Left lung (tissue), 10 donors: Measurements from ENCODE around the gene IMMP2L. TPM values are rescaled to one million over a fixed set of nuclear protein-coding genes. Genes with fewer than 3 reads are reported as not detected.

Source experiments
- ATAC-seq: fragments of 200-7000 bp; cut with Tn5 transposase; one replicate; pipeline ENCODE4 v1.9.1; 2020; ENCODE audit warnings: moderate library complexity
- DNase-seq, 4 donors: peaks; one replicate each; pipeline ENCODE4 v3.0.0-alpha.2; 2013 to 2020
- H3K27ac ChIP-seq, 2 donors: fragments of 200-600 bp; sonication (generic) in 1 of 2; one replicate each; pipeline versions ENCODE4 v1.5.0 to v1.8.0; 2020 to 2021
- H3K27me3 ChIP-seq, 2 donors: fragments of 200-600 bp; sonication (generic) in 1 of 2; one replicate each; pipeline versions ENCODE4 v1.5.0 to v1.8.0; 2020 to 2021
- H3K36me3 ChIP-seq, 2 donors: fragments of 200-600 bp; sonication (generic) in 1 of 2; one replicate each; pipeline versions ENCODE4 v1.5.0 to v1.8.0; 2020 to 2021
- H3K4me1 ChIP-seq, 2 donors: fragments of 200-600 bp; one replicate each; pipeline ENCODE4 v1.8.0; 2021
- H3K4me3 ChIP-seq, 2 donors: fragments of 200-600 bp; sonication (generic) in 1 of 2; one replicate each; pipeline versions ENCODE4 v1.5.0 to v1.8.0; 2020 to 2021; ENCODE audit warnings: mild to moderate bottlenecking in 1 of 2
- H3K9me3 ChIP-seq, 2 donors: fragments of 200-600 bp; sonication (generic) in 1 of 2; one replicate each; pipeline versions ENCODE4 v1.5.0 to v1.8.0; 2020 to 2021
- CTCF ChIP-seq, 2 donors: fragments of 200-600 bp; sonication (generic) in 1 of 2; IDR thresholded peaks; one replicate each; pipeline versions ENCODE4 v1.5.0 to v1.8.0; 2021; ENCODE audit warnings: antibody characterized with exemption in 2 of 2
- intact Hi-C, 2 donors: fragments of 100-400 bp; cut with DNase I; formaldehyde crosslinking; loops; one replicate each; pipeline versions ENCODE4 v1.11.2 to v1.14.2; 2022
- polyA plus RNA-seq, 6 donors: library from polyadenylated mRNA; unstranded; fragments of 120-200 nt; gene quantifications; one replicate each; pipeline ENCODE4 v1.2.1, GENCODE V29; 2013; ENCODE audit not compliant: insufficient read length in 6 of 6
- total RNA-seq, 2 donors: library from RNA; stranded (reverse); fragmentation: NEBNext Ultra II Directional; extraction: Animal tissue kit (Norgen Biotek cat#: 25700); gene quantifications; one replicate each; pipeline ENCODE4 v1.2.1, GENCODE V29; 2021
- donor health status: DM: no; HTN: yes; CAD: no.
- donor health status: DM: no; HTN: no; CAD: no.

Gene IMMP2L
- total and polyA plus RNA-seq, 8 donors: 10.3 to 30.1 (median 25.7) TPM

- ATAC-seq (no peak), DNase-seq (no peak)
- Histone ChIP-seq H3K36me3 (no peaks in the 10 kb centered on the region), H3K4me3 (no peak overlapping the region), H3K9me3 (no peaks in the 10 kb centered on the region), H3K27ac (no peak overlapping the region), H3K27me3 (no peaks in the 10 kb centered on the region), H3K4me1 (peaks cover 0 to 6% of the 10 kb centered on the region in 2 donors)
- TF ChIP-seq CTCF (IDR thresholded peaks at IDR 0.05): no peak
- intact Hi-C loops: no loop called here
Measured at GRCh38 chr7:110948280-110948679, 614.0 kb downstream of the IMMP2L start.

GRCh38 chr7:110947408-110947807 is 614.9 kb downstream of the IMMP2L start:
- DNase-seq (no peak), ATAC-seq (no peak)
- no peak for TF ChIP-seq CTCF (IDR thresholded peaks at IDR 0.05)
- H3K27me3 ChIP-seq: no peaks in the 10 kb centered on the region
- H3K9me3 ChIP-seq: no peaks in the 10 kb centered on the region
- no peak overlapping the region for H3K4me3 ChIP-seq
- intact Hi-C loops: no loop called here
- no peak overlapping the region for H3K27ac ChIP-seq
- peaks cover 0 to 6% of the 10 kb centered on the region in 2 donors for H3K4me1 ChIP-seq
- no peaks in the 10 kb centered on the region for H3K36me3 ChIP-seq

GRCh38 chr7:110944966-110945644 is 617.2 kb downstream of the IMMP2L start:
- no peak for TF ChIP-seq CTCF (IDR thresholded peaks at IDR 0.05)
- ATAC-seq: no peak
- intact Hi-C loops: no loop called here
- no peak for DNase-seq
- H3K27ac ChIP-seq: no peak overlapping the region
- H3K4me3 ChIP-seq: no peak overlapping the region
- no peaks in the 10 kb centered on the region for H3K27me3 ChIP-seq
- no peaks in the 10 kb centered on the region for H3K9me3 ChIP-seq
- H3K36me3 ChIP-seq: no peaks in the 10 kb centered on the region
- peaks cover 0 to 6% of the 10 kb centered on the region in 2 donors for H3K4me1 ChIP-seq

- DNase-seq: no peak
- Histone ChIP-seq H3K9me3 (no peaks in the 10 kb centered on the region), H3K27me3 (no peaks in the 10 kb centered on the region), H3K4me3 (no peak overlapping the region), H3K36me3 (no peaks in the 10 kb centered on the region), H3K4me1 (peaks cover 0 to 6% of the 10 kb centered on the region in 2 donors), H3K27ac (no peak overlapping the region)
- intact Hi-C loops: no loop called here
- TF ChIP-seq CTCF (IDR thresholded peaks at IDR 0.05): no peak
- no peak for ATAC-seq
Measured at GRCh38 chr7:110944448-110944847, 617.8 kb downstream of the IMMP2L start.

- intact Hi-C loops: no loop called here
- Histone ChIP-seq H3K27me3 (no peaks in the 10 kb centered on the region), H3K4me1 (peaks cover 0 to 6% of the 10 kb centered on the region in 2 donors), H3K27ac (no peak overlapping the region), H3K4me3 (no peak overlapping the region), H3K9me3 (no peaks in the 10 kb centered on the region), H3K36me3 (no peaks in the 10 kb centered on the region)
- TF ChIP-seq CTCF (IDR thresholded peaks at IDR 0.05): no peak
- peak in 1 of 4 donors; percentile 13 for DNase-seq
- ATAC-seq: peak; percentile 29
Measured at GRCh38 chr7:110943701-110944345, 618.5 kb downstream of the IMMP2L start.
